ENCODE measurements around the gene CCDC74B.
A peak's percentile ranks its signal among the peaks of the same experiment; 100 is the strongest.
"Not testable (repeated sequence)": the region's sequence is repeated elsewhere in the genome, so short reads cannot be mapped to it uniquely, and the experiment has no call there.

Gene CCDC74B

GRCh38 chr2:130165293-130166016 is 20.5 kb upstream of the CCDC74B start:
- DNase-seq, result no peak

GRCh38 chr2:130162968-130163367 is 18.1 kb upstream of the CCDC74B start:
- DNase-seq, result no peak

GRCh38 chr2:130162486-130162885 is 17.6 kb upstream of the CCDC74B start:
- DNase-seq, result not testable (repeated sequence)

- DNase-seq, result not testable (repeated sequence)
These were observed 16.2 kb upstream of the CCDC74B start for GRCh38 chr2:130160838-130161705.

- no peak for DNase-seq
These were observed 15.2 kb upstream of the CCDC74B start for GRCh38 chr2:130160131-130160530.

GRCh38 chr2:130159376-130159775 is 14.5 kb upstream of the CCDC74B start:
- not testable (repeated sequence) for DNase-seq

GRCh38 chr2:130158631-130159030 is 13.7 kb upstream of the CCDC74B start:
- no peak for DNase-seq

- DNase-seq, result not testable (repeated sequence)
These were observed 13.1 kb upstream of the CCDC74B start for GRCh38 chr2:130157825-130158514.

GRCh38 chr2:130157354-130157753 is 12.4 kb upstream of the CCDC74B start:
- DNase-seq, result not testable (repeated sequence)

GRCh38 chr2:130156624-130157004 is 11.7 kb upstream of the CCDC74B start:
- no peak for DNase-seq

- DNase-seq, result peak in 1 of 5 donors; percentile 32
These were observed 11.2 kb upstream of the CCDC74B start for GRCh38 chr2:130155956-130156623.

GRCh38 chr2:130154773-130155765 is 10.2 kb upstream of the CCDC74B start:
- DNase-seq, result no peak

GRCh38 chr2:130154423-130154770 is 9.5 kb upstream of the CCDC74B start:
- not testable (repeated sequence) for DNase-seq

- DNase-seq, result not testable (repeated sequence)
These were observed 9.0 kb upstream of the CCDC74B start for GRCh38 chr2:130153721-130154422.

- DNase-seq, result no peak
These were observed 8.1 kb upstream of the CCDC74B start for GRCh38 chr2:130152816-130153595.

GRCh38 chr2:130152136-130152815 is 7.4 kb upstream of the CCDC74B start:
- not testable (repeated sequence) for DNase-seq

GRCh38 chr2:130151145-130151512 is 6.2 kb upstream of the CCDC74B start:
- not testable (repeated sequence) for DNase-seq

GRCh38 chr2:130150181-130151144 is 5.6 kb upstream of the CCDC74B start:
- DNase-seq, result no peak
